ENCODE results near the gene PUDP.

DNA sequence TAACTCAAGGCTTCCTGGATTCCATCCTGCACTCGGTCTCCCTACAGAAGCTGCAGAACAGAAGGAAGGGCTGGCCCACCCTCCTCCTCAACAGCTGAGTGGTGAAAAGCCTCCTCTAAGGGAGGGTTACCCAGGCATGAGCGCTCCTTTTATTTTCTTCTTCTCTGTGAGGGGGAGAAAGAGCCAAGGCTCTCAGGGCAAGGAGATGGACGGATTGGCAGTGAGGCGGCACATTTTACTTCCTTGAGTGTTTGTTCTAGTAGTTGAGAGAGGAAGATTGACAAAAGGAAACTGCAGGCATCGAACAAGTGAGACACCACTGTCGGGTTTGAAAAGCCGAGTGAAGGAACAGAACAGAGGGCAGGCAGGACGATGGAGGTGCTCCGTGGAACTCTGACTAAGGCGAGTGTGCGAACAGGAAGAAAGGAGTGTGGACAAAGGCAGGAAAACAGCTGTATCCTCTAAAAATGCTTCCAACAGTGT is 38.9 kb downstream of the PUDP start:
- TF ChIP-seq, protein P1, sequence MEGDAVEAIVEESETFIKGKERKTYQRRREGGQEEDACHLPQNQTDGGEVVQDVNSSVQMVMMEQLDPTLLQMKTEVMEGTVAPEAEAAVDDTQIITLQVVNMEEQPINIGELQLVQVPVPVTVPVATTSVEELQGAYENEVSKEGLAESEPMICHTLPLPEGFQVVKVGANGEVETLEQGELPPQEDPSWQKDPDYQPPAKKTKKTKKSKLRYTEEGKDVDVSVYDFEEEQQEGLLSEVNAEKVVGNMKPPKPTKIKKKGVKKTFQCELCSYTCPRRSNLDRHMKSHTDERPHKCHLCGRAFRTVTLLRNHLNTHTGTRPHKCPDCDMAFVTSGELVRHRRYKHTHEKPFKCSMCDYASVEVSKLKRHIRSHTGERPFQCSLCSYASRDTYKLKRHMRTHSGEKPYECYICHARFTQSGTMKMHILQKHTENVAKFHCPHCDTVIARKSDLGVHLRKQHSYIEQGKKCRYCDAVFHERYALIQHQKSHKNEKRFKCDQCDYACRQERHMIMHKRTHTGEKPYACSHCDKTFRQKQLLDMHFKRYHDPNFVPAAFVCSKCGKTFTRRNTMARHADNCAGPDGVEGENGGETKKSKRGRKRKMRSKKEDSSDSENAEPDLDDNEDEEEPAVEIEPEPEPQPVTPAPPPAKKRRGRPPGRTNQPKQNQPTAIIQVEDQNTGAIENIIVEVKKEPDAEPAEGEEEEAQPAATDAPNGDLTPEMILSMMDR (IDR thresholded peaks at IDR 0.05; ENCODE audit: low read length), result no peak
- TF ChIP-seq EZH2 (IDR thresholded peaks at IDR 0.05; ENCODE audit: borderline replicate concordance, low read length), result no peak

All from OCI-LY1 (cell line).